Hepatocyte (in vitro differentiated cells): Measurements from ENCODE around the gene PLEKHA7.

Experiments used
- CTCF ChIP-seq: fragments of 200-600 bp; sonication (generic); IDR thresholded peaks from 2 replicates; pipeline ENCODE4 v1.5.1; 2016; ENCODE audit warnings: antibody characterized with exemption, mild to moderate bottlenecking; ENCODE audit not compliant: poor library complexity
- EZH2phosphoT487 ChIP-seq: fragments of 200-600 bp; sonication (generic); IDR thresholded peaks from one replicate; pipeline ENCODE4 v1.6.1; 2018; ENCODE audit warnings: antibody characterized with exemption, mild to moderate bottlenecking, low read depth, moderate library complexity; ENCODE audit not compliant: unreplicated experiment, severe bottlenecking

GRCh38 chr11:16738193-16738946 is 275.8 kb downstream of the PLEKHA7 start, which contains the start of gene C11orf58:
- no peak for TF ChIP-seq CTCF
- no peak for TF ChIP-seq EZH2phosphoT487
